K562 (cell line): ENCODE data around the gene TARS3. TPM values are rescaled to one million over a fixed set of nuclear protein-coding genes. Genes with fewer than 3 reads are reported as not detected.

Source experiments
- AFF1 ChIP-seq, 2 experiments: fragments of 450-650 bp; IDR thresholded peaks; 2 replicates each; pipeline ENCODE4 v1.6.1; 2018; ENCODE audit warnings: mild to moderate bottlenecking in 2 of 2, low read depth in 1 of 2; ENCODE audit not compliant: partially characterized antibody in 2 of 2
- BRD4 ChIP-seq: fragments of 200-600 bp; sonication (generic); IDR thresholded peaks from 2 replicates; pipeline ENCODE4 v1.6.1; 2017; ENCODE audit warnings: inconsistent platforms
- CHD1 ChIP-seq: fragments of 200-600 bp; sonication (generic); IDR thresholded peaks from one replicate; pipeline ENCODE4 v1.6.1; 2012; ENCODE audit warnings: mild to moderate bottlenecking, moderate library complexity, low read length, inconsistent platforms
- HMG20A ChIP-seq: fragments of 450-650 bp; formaldehyde crosslinking; conservative IDR thresholded peaks from 2 replicates; pipeline ENCODE4 v1.4.0; 2020; ENCODE audit warnings: mild to moderate bottlenecking, mixed read lengths
- HNRNPUL1 ChIP-seq: fragments of 200-400 bp; formaldehyde crosslinking; IDR thresholded peaks from 2 replicates; pipeline ENCODE4 v1.6.1; 2017; ENCODE audit warnings: low read length
- MXI1 ChIP-seq: IDR thresholded peaks from 2 replicates; pipeline ENCODE4 v1.6.1; 2011; ENCODE audit warnings: low read depth, mild to moderate bottlenecking, improper control_type of control experiment, low read length
- NR2C2 ChIP-seq, 2 experiments: fragments of 200-800 bp in 1 of 2; sonication (Bioruptor generic) in 1 of 2; sonication (generic) in 1 of 2; formaldehyde crosslinking in 1 of 2; IDR thresholded peaks; 2 replicates each; pipeline versions ENCODE4 v1.6.1 to v1.8.0; 2016 to 2022; ENCODE audit warnings: mild to moderate bottlenecking in 1 of 2, missing compliant biosample characterization in 1 of 2, missing genetic modification characterization in 1 of 2, missing genetic modification reagents in 1 of 2
- PCBP1 ChIP-seq: fragments of 200-400 bp; formaldehyde crosslinking; IDR thresholded peaks from 2 replicates; pipeline ENCODE4 v1.6.1; 2018; ENCODE audit warnings: mild to moderate bottlenecking, low read depth, low read length; ENCODE audit not compliant: poor library complexity, severe bottlenecking
- POLR2A ChIP-seq: fragments of 450-650 bp; conservative IDR thresholded peaks from 2 replicates; pipeline ENCODE4 v1.6.1; 2016
- RBM22 ChIP-seq: fragments of 200-400 bp; formaldehyde crosslinking; IDR thresholded peaks from 2 replicates; pipeline ENCODE4 v1.6.1; 2018; ENCODE audit warnings: low read length, low read depth; ENCODE audit not compliant: poor library complexity, severe bottlenecking
- ZBTB2 ChIP-seq: fragments of 450-650 bp; IDR thresholded peaks from 2 replicates; pipeline ENCODE4 v1.6.1; 2016; ENCODE audit warnings: antibody characterized with exemption
- ZNF280A ChIP-seq: fragments of 450-650 bp; IDR thresholded peaks from 2 replicates; pipeline ENCODE4 v1.6.1; 2018; ENCODE audit warnings: mild to moderate bottlenecking, low read depth; ENCODE audit not compliant: partially characterized antibody
- ZNF3 ChIP-seq: fragments of 250-450 bp; sonication (Bioruptor Pico); IDR thresholded peaks from 2 replicates; pipeline ENCODE4 v1.5.0; 2021; ENCODE audit warnings: mild to moderate bottlenecking, moderate library complexity
- polyA plus RNA-seq, 8 experiments: library from polyadenylated mRNA; depleted of rRNA in 4 of 8; stranded (reverse) in 5 of 8; unstranded in 3 of 8; fragments of >200 nt; fragmentation: Nextera tagmentation in 2 of 8; fragmentation: Illumina TruSeq in 1 of 8; extraction: Ambion mirVana in 2 of 8; extraction: Trizol in 1 of 8; gene quantifications; 2 replicates each; pipeline versions ENCODE4 v1.2.1 to v1.2.3, GENCODE V29; 2011 to 2014; ENCODE audit warnings: inconsistent platforms in 1 of 8, missing spikeins in 1 of 8
- total RNA-seq, 7 experiments: library from RNA; depleted of rRNA in 6 of 7; stranded (reverse); fragments of >200 nt in 6 of 7; fragmentation: Illumina TruSeq in 2 of 7; extraction: Trizol in 2 of 7; gene quantifications; 2 replicates each; pipeline versions ENCODE4 v1.2.1 to v1.2.3, GENCODE V29; 2011 to 2021; ENCODE audit warnings: low replicate concordance in 1 of 7
- TF ChIP-seq, protein P1 (sequence below): fragments of 250-450 bp; sonication (Bioruptor Pico); IDR thresholded peaks from 2 replicates; pipeline ENCODE4 v1.5.0; 2021; ENCODE audit warnings: mild to moderate bottlenecking, borderline replicate concordance
- TF ChIP-seq, protein P2 (sequence below): fragments of 250-450 bp; sonication (Bioruptor Pico); IDR thresholded peaks from 2 replicates; pipeline ENCODE4 v1.8.0; 2021; ENCODE audit warnings: moderate library complexity, mild to moderate bottlenecking, inconsistent platforms

The TARS3 gene
- total and polyA plus RNA-seq, 9 of the 15 experiments (the other 6 are each of a cell fraction or from before 2014, with no cell fraction given): 2.1 to 14.7 (median 9.8) TPM

DNA sequence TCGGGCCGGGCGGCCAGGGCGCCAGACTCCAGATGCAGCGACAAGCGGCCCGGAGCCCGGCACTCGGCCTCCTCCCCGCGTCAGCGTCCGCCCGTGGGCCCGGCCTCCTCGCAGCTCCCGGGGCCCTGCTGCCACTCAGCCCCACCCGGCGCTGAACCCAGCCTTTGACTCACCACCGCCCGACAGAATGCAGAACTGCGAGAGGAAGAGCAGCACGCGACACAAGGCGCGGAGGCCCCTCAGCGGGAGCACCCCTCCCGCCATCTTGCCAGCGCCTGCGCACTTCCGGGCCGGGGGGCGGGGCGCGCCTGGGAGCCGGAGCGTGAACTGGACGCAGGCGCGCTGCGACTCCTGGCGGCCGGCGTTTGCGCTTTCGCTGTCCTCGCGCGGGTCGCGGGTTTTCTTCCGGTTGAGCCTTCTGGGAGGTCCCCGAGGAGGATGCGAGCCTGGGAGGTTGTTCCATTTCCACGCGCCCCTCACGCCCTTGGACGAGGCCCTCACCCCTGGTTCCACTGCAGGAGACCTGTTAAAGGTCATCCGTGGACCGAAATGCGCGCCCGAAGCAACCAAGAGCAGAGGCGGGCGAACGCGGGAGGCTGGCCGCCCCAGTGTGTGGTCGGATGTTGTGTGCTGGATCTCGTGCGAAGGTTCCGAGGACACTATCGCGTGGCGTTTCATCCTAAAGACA is 72.0 kb downstream of the TARS3 start, which contains the start of gene TM2D3 (continued):
- TF ChIP-seq AFF1 (IDR thresholded peaks at IDR 0.05; ENCODE audit: low read depth in 1 of 2, partially characterized antibody in 2 of 2) (no peak), ZNF280A (no peak), BRD4 (0 out of 2 replicates have a peak, but pooled peaks have one; percentile 26), HMG20A (CRISPR knock-in tag) (no peak), POLR2A (peak; percentile 90), ZBTB2 (peak; percentile 93), HNRNPUL1 (no peak), PCBP1 (peak; percentile 84), CHD1 (peak; percentile 60), MXI1 (peak; percentile 22; the same call in 1 of the 2 replicates), NR2C2 (CRISPR knock-in tag; IDR thresholded peaks at IDR 0.05) (peak; percentile 97), NR2C2 (tag; IDR thresholded peaks at IDR 0.05) (peak; percentile 100), RBM22 (no peak), ZNF3 (CRISPR knock-in tag) (no peak)
- TF ChIP-seq, protein P1, sequence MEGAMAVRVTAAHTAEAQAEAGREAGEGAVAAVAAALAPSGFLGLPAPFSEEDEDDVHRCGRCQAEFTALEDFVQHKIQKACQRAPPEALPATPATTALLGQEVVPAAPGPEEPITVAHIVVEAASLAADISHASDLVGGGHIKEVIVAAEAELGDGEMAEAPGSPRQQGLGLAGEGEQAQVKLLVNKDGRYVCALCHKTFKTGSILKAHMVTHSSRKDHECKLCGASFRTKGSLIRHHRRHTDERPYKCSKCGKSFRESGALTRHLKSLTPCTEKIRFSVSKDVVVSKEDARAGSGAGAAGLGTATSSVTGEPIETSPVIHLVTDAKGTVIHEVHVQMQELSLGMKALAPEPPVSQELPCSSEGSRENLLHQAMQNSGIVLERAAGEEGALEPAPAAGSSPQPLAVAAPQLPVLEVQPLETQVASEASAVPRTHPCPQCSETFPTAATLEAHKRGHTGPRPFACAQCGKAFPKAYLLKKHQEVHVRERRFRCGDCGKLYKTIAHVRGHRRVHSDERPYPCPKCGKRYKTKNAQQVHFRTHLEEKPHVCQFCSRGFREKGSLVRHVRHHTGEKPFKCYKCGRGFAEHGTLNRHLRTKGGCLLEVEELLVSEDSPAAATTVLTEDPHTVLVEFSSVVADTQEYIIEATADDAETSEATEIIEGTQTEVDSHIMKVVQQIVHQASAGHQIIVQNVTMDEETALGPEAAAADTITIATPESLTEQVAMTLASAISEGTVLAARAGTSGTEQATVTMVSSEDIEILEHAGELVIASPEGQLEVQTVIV (CRISPR knock-in tag): no peak
- TF ChIP-seq, protein P2, sequence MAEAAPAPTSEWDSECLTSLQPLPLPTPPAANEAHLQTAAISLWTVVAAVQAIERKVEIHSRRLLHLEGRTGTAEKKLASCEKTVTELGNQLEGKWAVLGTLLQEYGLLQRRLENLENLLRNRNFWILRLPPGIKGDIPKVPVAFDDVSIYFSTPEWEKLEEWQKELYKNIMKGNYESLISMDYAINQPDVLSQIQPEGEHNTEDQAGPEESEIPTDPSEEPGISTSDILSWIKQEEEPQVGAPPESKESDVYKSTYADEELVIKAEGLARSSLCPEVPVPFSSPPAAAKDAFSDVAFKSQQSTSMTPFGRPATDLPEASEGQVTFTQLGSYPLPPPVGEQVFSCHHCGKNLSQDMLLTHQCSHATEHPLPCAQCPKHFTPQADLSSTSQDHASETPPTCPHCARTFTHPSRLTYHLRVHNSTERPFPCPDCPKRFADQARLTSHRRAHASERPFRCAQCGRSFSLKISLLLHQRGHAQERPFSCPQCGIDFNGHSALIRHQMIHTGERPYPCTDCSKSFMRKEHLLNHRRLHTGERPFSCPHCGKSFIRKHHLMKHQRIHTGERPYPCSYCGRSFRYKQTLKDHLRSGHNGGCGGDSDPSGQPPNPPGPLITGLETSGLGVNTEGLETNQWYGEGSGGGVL (CRISPR knock-in tag): no peak
